Keratinocyte (primary cell): ENCODE data around the gene TOMM6.

Experiments used
- CTCF ChIP-seq, 3 experiments: IDR thresholded peaks in 1 of 3; conservative IDR thresholded peaks in 1 of 3; optimal IDR thresholded peaks in 1 of 3; 2 replicates in 2 of 3; 3 replicates in 1 of 3; pipeline versions ENCODE3 to v1.5.1; 2011; ENCODE audit warnings: low read length in 3 of 3, mild to moderate bottlenecking in 3 of 3, moderate library complexity in 2 of 3, control low read depth in 1 of 3, inconsistent platforms in 1 of 3; ENCODE audit not compliant: insufficient read depth in 2 of 3; ENCODE audit errors: extremely low read depth in 1 of 3
- EZH2 ChIP-seq: IDR thresholded peaks from one replicate; pipeline ENCODE4 v1.6.1; 2012; ENCODE audit warnings: inconsistent platforms, mild to moderate bottlenecking, low read length, moderate library complexity

- TF ChIP-seq CTCF (optimal IDR thresholded peaks at IDR 0.05 in 1 of 3, IDR thresholded peaks at IDR 0.05 in 1 of 3, conservative IDR thresholded peaks at IDR 0.05 in 1 of 3; ENCODE audit: extremely low read depth in 1 of 3, insufficient read depth in 2 of 3, low read length in 3 of 3), result no peak
- TF ChIP-seq EZH2, result no peak
Measured at GRCh38 chr6:41785689-41786450, 1.6 kb upstream of the TOMM6 start.
